Loucy (cell line): ENCODE results near the gene NFYA.
A peak's percentile ranks its signal among the peaks of the same experiment; 100 is the strongest.

ENCODE experiments used
- H2AFZ ChIP-seq: fragments of 200-600 bp; sonication (generic); 2 replicates; pipeline ENCODE4 v1.6.0; 2016; ENCODE audit warnings: antibody characterized with exemption, mild to moderate bottlenecking, low read length, moderate library complexity
- H3F3A ChIP-seq: fragments of 200-600 bp; 2 replicates; pipeline ENCODE4 v1.6.0; 2016; ENCODE audit warnings: antibody characterized with exemption, low read depth, mild to moderate bottlenecking
- H3K27me3 ChIP-seq: fragments of 200-600 bp; sonication (generic); 2 replicates; pipeline ENCODE4 v1.6.1; 2014; ENCODE audit warnings: low read length, mild to moderate bottlenecking; ENCODE audit not compliant: insufficient read depth, poor library complexity, severe bottlenecking
- H3K36me3 ChIP-seq: fragments of 200-600 bp; sonication (generic); 2 replicates; pipeline ENCODE4 v1.6.1; 2016; ENCODE audit warnings: low read length; ENCODE audit not compliant: insufficient read depth
- H3K4me1 ChIP-seq: fragments of 200-600 bp; sonication (generic); 2 replicates; pipeline ENCODE4 v1.5.1; 2014; ENCODE audit warnings: low read length, mild to moderate bottlenecking; ENCODE audit not compliant: insufficient read depth, poor library complexity, severe bottlenecking
- H3K4me2 ChIP-seq: fragments of 200-600 bp; sonication (generic); 2 replicates; pipeline ENCODE4 v1.6.0; 2014; ENCODE audit warnings: antibody characterized with exemption, low read length, low read depth, mild to moderate bottlenecking; ENCODE audit not compliant: poor library complexity, severe bottlenecking
- H3K4me3 ChIP-seq: fragments of 200-600 bp; sonication (generic); 2 replicates; pipeline ENCODE4 v1.5.1; 2014; ENCODE audit warnings: low read length, mild to moderate bottlenecking, mixed read lengths; ENCODE audit not compliant: poor library complexity, severe bottlenecking
- H3K79me2 ChIP-seq: fragments of 200-600 bp; sonication (generic); 2 replicates; pipeline ENCODE4 v1.6.1; 2014; ENCODE audit warnings: low read length; ENCODE audit not compliant: insufficient read depth
- H3K9ac ChIP-seq: fragments of 200-600 bp; sonication (generic); 2 replicates; pipeline ENCODE4 v1.6.0; 2014; ENCODE audit warnings: mild to moderate bottlenecking, low read depth, low read length, moderate library complexity; ENCODE audit not compliant: poor library complexity, severe bottlenecking
- H3K9me2 ChIP-seq: fragments of 200-600 bp; sonication (generic); replicated peaks from 2 replicates; pipeline ENCODE4 v1.6.1; 2016; ENCODE audit warnings: low read depth, low read length, mixed read lengths
- H3K9me3 ChIP-seq: fragments of 200-600 bp; sonication (generic); 2 replicates; pipeline ENCODE4 v1.6.1; 2014; ENCODE audit warnings: mild to moderate bottlenecking, antibody characterized with exemption, low read length, low read depth; ENCODE audit not compliant: insufficient read depth
- H4K20me1 ChIP-seq: fragments of 200-600 bp; sonication (generic); 2 replicates; pipeline ENCODE4 v1.6.0; 2014; ENCODE audit warnings: antibody characterized with exemption, low read length, mild to moderate bottlenecking; ENCODE audit not compliant: insufficient read depth, poor library complexity, severe bottlenecking
- CTCF ChIP-seq: fragments of 200-600 bp; sonication (generic); conservative IDR thresholded peaks from 2 replicates; pipeline ENCODE4 v1.5.1; 2014; ENCODE audit warnings: mild to moderate bottlenecking, antibody characterized with exemption, low read length
- EZH2phosphoT487 ChIP-seq: fragments of 200-600 bp; IDR thresholded peaks from 2 replicates; pipeline ENCODE4 v1.6.1; 2018; ENCODE audit warnings: antibody characterized with exemption, mild to moderate bottlenecking, moderate library complexity, borderline replicate concordance

The NFYA gene

GRCh38 chr6:41075651-41076626, 3.2 kb downstream of the NFYA start:
- Histone ChIP-seq H2AFZ (no peak overlapping the region), H3K9me3 (no peaks in the 10 kb centered on the region), H3K79me2 (peaks cover 85% of the 10 kb centered on the region), H3K4me2 (peak overlapping the region; percentile 100), H3K9me2 (no peaks in the 10 kb centered on the region), H3K27me3 (peaks cover 5% of the 10 kb centered on the region), H3K9ac (peak overlapping the region; percentile 96), H3K36me3 (peaks cover 27% of the 10 kb centered on the region), H3F3A (peaks cover 9% of the 10 kb centered on the region), H3K4me1 (peaks cover 78% of the 10 kb centered on the region), H4K20me1 (peaks cover 74% of the 10 kb centered on the region), H3K4me3 (peak overlapping the region; percentile 94)
- TF ChIP-seq CTCF (no peak), EZH2phosphoT487 (no peak)

- Histone ChIP-seq H3K79me2 (peaks cover 95% of the 10 kb centered on the region), H3K9ac (peak overlapping the region; percentile 96), H3F3A (peaks cover 3% of the 10 kb centered on the region), H2AFZ (no peak overlapping the region), H3K4me1 (peaks cover 81% of the 10 kb centered on the region), H3K36me3 (peaks cover 41% of the 10 kb centered on the region), H3K9me2 (no peaks in the 10 kb centered on the region), H3K27me3 (peaks cover 5% of the 10 kb centered on the region), H4K20me1 (peaks cover 88% of the 10 kb centered on the region), H3K4me3 (peak overlapping the region; percentile 94), H3K9me3 (no peaks in the 10 kb centered on the region), H3K4me2 (peak overlapping the region; percentile 100)
- no peak for TF ChIP-seq EZH2phosphoT487
- TF ChIP-seq CTCF, result no peak
Measured at GRCh38 chr6:41077536-41077935, 4.8 kb downstream of the NFYA start.

GRCh38 chr6:41078101-41078500, 5.3 kb downstream of the NFYA start:
- H3F3A ChIP-seq, result peaks cover 3% of the 10 kb centered on the region
- H3K9me3 ChIP-seq, result no peaks in the 10 kb centered on the region
- H4K20me1 ChIP-seq, result peaks cover 93% of the 10 kb centered on the region
- H3K9ac ChIP-seq, result peak overlapping the region; percentile 96
- TF ChIP-seq EZH2phosphoT487 (no peak), CTCF (no peak)
- no peak overlapping the region for H2AFZ ChIP-seq
- H3K4me1 ChIP-seq, result peaks cover 87% of the 10 kb centered on the region
- peaks cover 4% of the 10 kb centered on the region for H3K27me3 ChIP-seq
- peak overlapping the region; percentile 94 for H3K4me3 ChIP-seq
- H3K36me3 ChIP-seq, result peaks cover 47% of the 10 kb centered on the region
- peaks cover 100% of the 10 kb centered on the region for H3K79me2 ChIP-seq
- H3K9me2 ChIP-seq, result no peaks in the 10 kb centered on the region
- H3K4me2 ChIP-seq, result peak overlapping the region; percentile 100
